ENCODE measurements around the gene RUFY2. TPM values are rescaled to one million over a fixed set of nuclear protein-coding genes. Genes with fewer than 3 reads are reported as not detected.

Gene RUFY2
- polyA plus RNA-seq, 3 donors: 4.7 to 9.2 (median 5.2) TPM

DNA sequence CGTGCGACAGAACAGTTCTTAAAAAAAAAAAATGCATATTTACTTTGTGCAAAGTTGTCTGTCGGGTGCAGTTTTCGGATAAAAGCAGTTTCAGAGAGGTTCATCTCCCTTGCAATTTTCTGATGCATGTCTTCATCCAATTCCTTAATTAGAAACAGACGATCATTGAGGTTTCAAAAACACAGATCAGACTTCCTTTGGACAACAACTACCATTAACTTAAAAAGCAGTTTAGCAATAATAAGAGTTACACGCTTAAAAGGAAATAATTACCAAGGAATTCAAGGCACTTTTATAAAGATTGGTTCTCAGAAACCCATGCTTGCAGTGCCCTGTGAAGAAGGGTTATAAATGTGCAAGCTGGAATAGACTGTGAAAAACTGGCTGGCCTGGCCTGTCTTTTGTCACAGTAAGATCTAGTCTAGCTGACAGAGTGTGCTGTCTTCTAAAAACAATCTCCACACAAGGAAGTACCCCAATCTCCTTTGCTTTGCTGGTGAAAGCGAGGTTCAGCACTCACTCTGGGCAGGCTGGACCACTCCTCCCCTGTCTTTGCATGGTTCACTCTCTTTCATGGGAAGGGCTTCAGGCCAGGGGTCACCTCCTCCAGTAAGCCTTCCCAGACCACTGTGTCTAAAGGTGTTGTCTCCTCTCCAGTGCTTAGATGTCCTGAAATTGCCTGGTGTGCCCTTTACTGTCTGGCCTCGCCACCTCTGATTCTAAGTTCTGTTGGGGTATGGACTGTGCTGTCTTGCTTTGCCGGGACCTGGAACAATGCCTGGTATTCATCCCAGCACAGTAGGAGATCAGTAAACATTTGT, 110.0 kb downstream of the RUFY2 start:
- WGBS, 3 donors: 58 to 68% (median 63%) methylated on average over 9 of the region's 9 CpGs
- H3K27ac ChIP-seq (ENCODE audit: low read depth, low read length): no peak overlapping the region

Other genes starting within 250 kb of the RUFY2 start
- under 1 TPM in 2 of 3 donors, not detected in 1; 0.04 to 0.32 TPM for gene ATOH7, start 175.2 kb downstream of the RUFY2 start, polyA plus RNA-seq
- 100 to 1,000 TPM in 2 of 3 donors, 10 to 100 TPM in 1; 57.8 to 175 (median 117) TPM for gene HNRNPH3, start 75.2 kb downstream of the RUFY2 start, polyA plus RNA-seq
- gene PBLD, start 74.3 kb downstream of the RUFY2 start, polyA plus RNA-seq: 10 to 100 TPM in 1 of 3 donors, 1 to 10 TPM in 2; 4.5 to 23.3 (median 8.3) TPM
- 1 to 10 TPM in 1 of 3 donors, under 1 TPM in 2; 0.67 to 1.1 (median 0.93) TPM for gene DNA2, start 64.7 kb upstream of the RUFY2 start, polyA plus RNA-seq
- 10 to 100 TPM in 2 of 3 donors, 1 to 10 TPM in 1; 4.6 to 21.6 (median 13.2) TPM for gene SLC25A16, start 120.2 kb upstream of the RUFY2 start, polyA plus RNA-seq
- gene TET1, start 153.1 kb upstream of the RUFY2 start, polyA plus RNA-seq: under 1 TPM; 0.21 to 0.79 (median 0.27) TPM

Data from adipose tissue (tissue), 3 donors.